HG03066 (cell line): ENCODE measurements around the gene HPS4.

Experiments
- ATAC-seq: cut with Tn5 transposase; IDR thresholded peaks from one replicate; pipeline ENCODE4 v1.9.1; 2021; ENCODE audit warnings: low read depth; ENCODE audit not compliant: unreplicated experiment

HPS4 gene

GRCh38 chr22:26471522-26471921, 12.1 kb downstream of the HPS4 start:
- no peak for ATAC-seq

- ATAC-seq: no peak
Observed at GRCh38 chr22:26470807-26471206, 12.8 kb downstream of the HPS4 start.

GRCh38 chr22:26466196-26466595, 17.4 kb downstream of the HPS4 start:
- ATAC-seq: no peak

GRCh38 chr22:26464312-26464711, 19.3 kb downstream of the HPS4 start:
- ATAC-seq: no peak

DNA sequence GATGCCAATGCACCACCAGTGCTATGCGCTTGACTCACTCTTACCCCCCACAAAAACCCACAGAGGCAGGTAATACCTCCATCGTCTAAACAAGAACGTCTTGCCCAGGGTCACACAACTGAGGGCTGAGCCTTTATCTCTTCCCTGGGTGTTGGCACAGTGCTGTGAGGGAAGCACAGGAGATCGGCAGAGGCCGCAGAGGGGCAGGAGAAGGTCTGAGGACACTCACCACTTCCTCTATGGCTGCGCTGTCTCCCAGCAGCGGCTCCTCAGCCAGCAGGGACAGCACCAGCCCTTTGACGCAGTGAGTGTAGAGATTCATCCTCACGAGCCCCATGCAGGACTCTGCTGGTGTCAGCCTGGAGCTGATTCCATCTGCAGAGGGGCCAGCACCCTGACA, 19.9 kb downstream of the HPS4 start:
- no peak for ATAC-seq

GRCh38 chr22:26463101-26463661, 20.4 kb downstream of the HPS4 start:
- no peak for ATAC-seq

DNA sequence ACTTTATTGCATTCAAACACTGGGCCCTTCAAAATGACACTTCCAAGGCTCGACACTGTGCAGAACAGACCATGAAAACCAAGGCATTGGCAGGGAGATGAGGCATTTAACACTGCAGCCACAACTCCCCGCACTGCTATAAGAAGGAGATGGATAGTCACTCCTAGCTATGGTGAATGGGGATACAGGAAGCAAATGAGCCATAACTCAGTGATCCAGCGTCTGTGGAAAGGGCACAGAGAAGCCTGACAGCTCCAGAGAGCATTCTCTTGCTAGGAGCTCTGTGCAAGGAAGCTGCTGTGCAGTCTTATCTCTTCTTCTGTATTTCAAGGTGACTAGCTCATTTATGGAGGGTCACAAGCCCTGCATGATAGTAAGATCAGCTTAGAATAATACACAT, 20.9 kb downstream of the HPS4 start:
- ATAC-seq: no peak

- no peak for ATAC-seq
Observed at GRCh38 chr22:26462051-26462450, 21.5 kb downstream of the HPS4 start.

GRCh38 chr22:26461188-26461810, 22.3 kb downstream of the HPS4 start:
- no peak for ATAC-seq

DNA sequence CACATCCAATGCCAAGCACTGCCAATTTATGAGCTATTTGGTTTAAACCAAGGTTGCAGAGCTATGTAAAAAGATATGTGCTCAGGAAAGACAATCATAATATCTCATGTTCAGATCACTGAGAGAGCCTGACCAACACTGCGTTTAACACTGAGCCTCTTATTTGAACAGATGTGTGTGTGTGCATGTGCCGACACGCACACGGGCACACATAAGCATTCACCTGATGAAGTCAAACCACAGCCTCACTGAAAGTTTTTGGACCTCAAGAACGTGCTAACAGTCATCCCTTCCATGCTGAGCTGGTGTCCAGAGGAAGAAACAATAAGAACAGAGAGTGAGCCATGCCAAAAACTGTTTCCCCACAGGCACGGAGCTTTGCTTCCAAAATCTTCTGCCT, 23.4 kb downstream of the HPS4 start:
- ATAC-seq: no peak

- ATAC-seq: no peak
Observed at GRCh38 chr22:26457661-26458272, 25.8 kb downstream of the HPS4 start.

GRCh38 chr22:26453812-26454500, 29.6 kb downstream of the HPS4 start:
- ATAC-seq: no peak

- no peak for ATAC-seq
Observed at GRCh38 chr22:26453216-26453615, 30.4 kb downstream of the HPS4 start.

GRCh38 chr22:26452236-26453016, 31.2 kb downstream of the HPS4 start:
- no peak for ATAC-seq

- ATAC-seq: no peak
Observed at GRCh38 chr22:26450453-26451185, 33.0 kb downstream of the HPS4 start.

- no peak for ATAC-seq
Observed at GRCh38 chr22:26448941-26449340, 34.6 kb downstream of the HPS4 start.

- ATAC-seq: no peak
Observed at GRCh38 chr22:26448334-26448733, 35.2 kb downstream of the HPS4 start.

- no peak for ATAC-seq
Observed at GRCh38 chr22:26447584-26448329, 35.8 kb downstream of the HPS4 start.

- no peak for ATAC-seq
Observed at GRCh38 chr22:26446808-26447515, 36.6 kb downstream of the HPS4 start.
